Fibroblast of mammary gland (primary cell): Measurements from ENCODE around the gene CDK15.

Experiments
- DNase-seq: peaks from one replicate; pipeline ENCODE4 v3.0.0-alpha.2; 2010; ENCODE audit warnings: low read depth
- H3K4me3 ChIP-seq: 2 replicates; pipeline ENCODE4 v1.5.1; 2011; ENCODE audit warnings: low read depth, mild to moderate bottlenecking, low read length, moderate library complexity; ENCODE audit not compliant: control insufficient read depth
- CTCF ChIP-seq: conservative IDR thresholded peaks from 2 replicates; pipeline ENCODE4 v1.5.1; 2011; ENCODE audit warnings: low read depth, low read length, inconsistent platforms; ENCODE audit not compliant: control insufficient read depth, insufficient read depth

Gene CDK15

GRCh38 chr2:201866643-201867473, 60.5 kb downstream of the CDK15 start:
- no peak for DNase-seq
- TF ChIP-seq CTCF = no peak
- H3K4me3 ChIP-seq = no peak overlapping the region

GRCh38 chr2:201871471-201871870, 65.1 kb downstream of the CDK15 start:
- H3K4me3 ChIP-seq = no peak overlapping the region
- no peak for TF ChIP-seq CTCF
- no peak for DNase-seq

GRCh38 chr2:201872591-201872990, 66.3 kb downstream of the CDK15 start:
- no peak overlapping the region for H3K4me3 ChIP-seq
- TF ChIP-seq CTCF = no peak
- DNase-seq = no peak

- H3K4me3 ChIP-seq = no peak overlapping the region
- TF ChIP-seq CTCF = no peak
- DNase-seq = no peak
Measured at GRCh38 chr2:201879996-201880395, 73.7 kb downstream of the CDK15 start.

GRCh38 chr2:201880579-201880978, 74.2 kb downstream of the CDK15 start:
- H3K4me3 ChIP-seq = no peak overlapping the region
- DNase-seq = peak; percentile 73
- no peak for TF ChIP-seq CTCF

GRCh38 chr2:201880993-201881611, 74.8 kb downstream of the CDK15 start:
- no peak for TF ChIP-seq CTCF
- H3K4me3 ChIP-seq = no peak overlapping the region
- peak; percentile 73 for DNase-seq
